HG03108 (cell line): Measurements from ENCODE around the gene ALPG.
"Not testable (repeated sequence)": the region's sequence is repeated elsewhere in the genome, so short reads cannot be mapped to it uniquely, and the experiment has no call there.

ENCODE experiments used
- ATAC-seq: cut with Tn5 transposase; IDR thresholded peaks from one replicate; pipeline ENCODE4 v1.9.1; 2021; ENCODE audit warnings: moderate library complexity; ENCODE audit not compliant: unreplicated experiment

The ALPG gene

DNA sequence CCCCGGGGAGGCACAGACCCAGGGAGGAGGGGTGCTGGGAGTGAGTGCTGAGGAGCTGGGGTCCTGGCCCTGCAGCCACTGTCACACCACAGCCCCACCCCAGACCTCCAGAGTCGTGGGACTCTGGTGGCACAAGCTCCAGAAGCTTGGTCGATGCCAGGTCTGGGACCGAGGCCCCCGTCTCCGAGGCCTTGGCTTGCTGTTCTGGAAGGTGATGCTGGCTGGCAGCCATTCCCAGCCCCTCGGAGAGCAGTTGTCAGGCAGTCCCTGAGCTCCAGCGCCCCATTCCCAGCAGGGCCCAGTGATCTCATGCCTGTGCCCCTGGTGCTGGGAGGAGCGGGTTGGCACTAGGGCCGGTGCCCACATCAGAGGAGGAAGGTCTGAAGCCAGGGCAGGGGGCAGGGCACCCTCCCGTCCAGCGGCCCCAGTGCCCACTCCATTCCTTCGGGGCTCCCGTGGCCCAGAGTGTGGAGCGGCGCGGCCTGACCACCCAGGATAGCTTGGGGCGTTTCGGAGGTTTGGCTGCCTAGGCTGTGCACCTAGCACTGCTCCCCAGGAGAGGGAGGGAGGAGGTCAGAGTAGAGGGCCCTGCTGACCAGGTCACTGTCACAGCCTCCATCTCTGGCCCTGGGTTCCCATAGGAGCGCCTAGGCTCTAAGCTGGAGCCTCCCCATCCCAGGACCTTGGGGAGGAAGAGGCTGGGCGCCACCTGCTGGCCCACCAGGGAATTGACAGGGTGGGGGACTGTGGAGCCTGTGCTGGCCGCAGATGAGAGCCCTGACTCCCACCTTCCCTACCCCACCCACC lies 32.5 kb downstream of the ALPG start:
- ATAC-seq, result no peak

DNA sequence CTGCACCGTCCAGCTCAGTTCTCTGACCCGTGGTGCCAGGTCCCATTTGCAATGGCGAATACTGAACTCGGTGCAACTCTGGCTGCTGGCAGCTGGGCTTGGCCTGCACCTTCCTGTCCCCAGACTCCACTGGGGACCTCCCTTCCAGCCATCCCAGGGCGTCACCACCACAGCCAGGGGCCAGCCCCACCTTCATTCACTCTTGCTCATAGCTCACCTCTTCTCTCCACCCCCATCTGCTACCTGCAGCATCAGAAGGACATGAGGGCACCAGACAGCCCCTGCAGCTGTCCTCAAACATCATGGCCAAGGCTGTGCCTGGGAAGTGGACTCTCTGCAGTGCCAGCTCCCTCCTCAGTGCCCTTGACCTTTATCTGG lies 33.1 kb downstream of the ALPG start:
- no peak for ATAC-seq

DNA sequence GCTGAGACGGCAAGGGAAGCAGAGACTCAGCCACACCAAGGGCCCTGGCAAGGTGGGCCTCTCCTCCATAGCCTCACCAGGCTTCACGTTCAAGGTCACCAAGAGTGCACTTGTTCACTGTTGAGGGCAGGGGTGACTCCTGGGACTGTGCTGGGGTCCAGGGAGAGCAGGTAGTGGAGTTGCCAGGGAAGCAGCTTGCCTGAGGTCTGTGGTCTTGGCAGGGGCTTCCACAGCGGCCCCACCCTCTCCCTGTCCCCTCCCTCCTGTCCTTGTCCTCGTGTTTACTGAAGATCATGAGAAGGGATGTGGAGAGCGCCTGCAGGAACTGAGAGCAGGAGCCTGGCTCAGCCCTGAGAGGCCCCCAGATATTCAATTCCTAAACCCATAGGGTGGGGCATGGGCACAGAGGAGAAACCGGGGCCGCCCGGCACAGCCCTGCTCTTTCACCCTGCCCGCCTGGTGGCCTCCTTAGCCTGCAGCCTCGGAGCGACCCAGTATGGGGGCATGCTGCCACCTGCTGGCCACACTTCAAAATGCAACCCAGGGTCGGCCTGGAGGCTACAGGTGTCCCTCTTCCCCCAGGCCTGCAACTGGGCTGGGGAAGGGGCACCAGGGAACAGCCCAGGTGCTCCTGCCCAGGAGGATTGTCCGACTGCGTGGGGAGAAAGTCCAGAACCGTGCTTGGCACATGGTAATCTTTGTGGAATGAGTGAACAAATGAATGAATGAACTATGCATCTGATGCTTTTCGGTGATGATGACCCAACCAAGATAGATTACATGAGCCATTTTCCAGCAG lies 33.8 kb downstream of the ALPG start:
- ATAC-seq, result peak; percentile 61

DNA sequence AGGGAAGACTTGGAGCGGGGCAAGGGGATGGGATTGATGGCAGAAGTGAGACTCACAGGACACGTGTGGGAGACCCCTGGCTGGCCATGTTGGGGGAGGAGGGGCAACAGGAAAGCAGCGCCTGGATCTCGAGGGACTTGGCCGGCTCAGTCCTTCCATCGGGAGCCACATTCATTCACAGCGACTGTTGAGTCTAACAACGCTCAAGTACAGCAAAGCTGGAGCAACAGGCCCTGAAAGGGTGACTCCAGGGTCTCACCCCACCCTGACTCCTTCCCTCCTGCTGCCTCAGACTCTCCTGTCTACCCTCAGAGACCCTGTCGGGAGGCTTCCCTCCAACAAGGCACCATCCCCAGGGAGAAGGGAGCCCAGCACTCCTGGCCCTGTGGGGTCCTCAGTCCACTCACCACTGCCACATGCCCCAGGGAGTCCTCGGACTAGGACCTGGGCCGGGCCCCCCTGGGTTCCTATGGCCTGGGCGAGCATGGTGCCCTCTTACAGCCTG lies 34.6 kb downstream of the ALPG start:
- ATAC-seq, result no peak

DNA sequence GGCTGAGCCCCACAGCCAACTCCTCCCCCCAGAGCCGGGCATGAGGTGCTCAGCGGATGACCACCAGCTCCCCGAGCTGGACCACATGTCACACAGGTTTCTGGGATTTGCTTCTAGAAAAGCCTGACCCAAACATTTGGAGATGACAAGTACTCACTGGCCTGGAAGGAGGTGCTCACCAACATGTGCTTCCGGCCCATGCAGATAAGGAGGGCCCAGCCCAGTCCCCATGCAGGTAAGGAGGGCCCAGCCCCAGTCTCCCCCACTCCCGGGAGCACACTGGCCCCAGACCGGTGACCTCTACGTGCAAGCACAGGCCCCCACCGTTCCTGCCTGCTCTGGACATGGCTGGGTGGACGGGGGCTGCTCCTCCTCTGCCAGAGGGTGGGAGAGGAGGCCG lies 35.3 kb downstream of the ALPG start:
- ATAC-seq, result not testable (repeated sequence)

DNA sequence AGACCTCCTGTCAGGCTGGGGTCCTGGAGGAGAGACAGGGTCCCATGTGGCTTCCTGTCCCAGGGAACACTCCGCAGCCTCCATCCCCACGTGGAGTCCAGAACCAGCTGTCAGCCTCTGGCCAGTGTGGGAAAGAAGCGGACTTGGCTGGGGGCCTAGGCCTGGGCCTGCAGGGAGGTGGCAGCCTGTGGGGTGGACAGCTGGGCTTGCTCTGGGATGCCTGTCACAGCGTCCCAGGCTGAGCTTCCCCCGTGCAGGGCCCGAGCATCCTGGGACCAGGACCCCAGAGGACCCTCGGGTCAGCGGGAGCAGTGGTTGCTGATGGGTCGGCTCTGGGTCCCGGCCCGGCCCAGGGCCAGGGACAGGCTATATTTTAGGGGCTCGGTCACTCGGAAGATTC lies 35.8 kb downstream of the ALPG start:
- ATAC-seq, result not testable (repeated sequence)

DNA sequence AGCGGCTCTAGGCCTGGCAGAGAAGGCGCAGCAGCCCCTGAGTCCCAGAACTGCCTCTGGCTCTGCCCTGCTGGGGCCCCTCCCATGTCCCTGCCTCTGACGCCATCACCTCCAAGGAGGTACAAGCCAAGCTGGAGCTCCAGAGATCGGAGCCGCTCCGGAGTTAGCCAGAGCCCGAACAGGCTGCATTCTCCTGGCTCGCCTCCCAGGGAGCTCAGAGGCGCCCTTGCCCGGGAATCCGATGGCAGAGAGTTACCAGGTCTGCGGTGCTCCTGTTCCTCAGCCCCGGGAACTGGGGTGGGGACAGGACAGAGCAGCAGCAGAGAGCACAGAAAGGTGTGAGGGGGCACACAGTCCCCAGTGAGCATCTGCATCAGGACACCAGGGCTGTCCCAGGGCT lies 36.4 kb downstream of the ALPG start:
- not testable (repeated sequence) for ATAC-seq

DNA sequence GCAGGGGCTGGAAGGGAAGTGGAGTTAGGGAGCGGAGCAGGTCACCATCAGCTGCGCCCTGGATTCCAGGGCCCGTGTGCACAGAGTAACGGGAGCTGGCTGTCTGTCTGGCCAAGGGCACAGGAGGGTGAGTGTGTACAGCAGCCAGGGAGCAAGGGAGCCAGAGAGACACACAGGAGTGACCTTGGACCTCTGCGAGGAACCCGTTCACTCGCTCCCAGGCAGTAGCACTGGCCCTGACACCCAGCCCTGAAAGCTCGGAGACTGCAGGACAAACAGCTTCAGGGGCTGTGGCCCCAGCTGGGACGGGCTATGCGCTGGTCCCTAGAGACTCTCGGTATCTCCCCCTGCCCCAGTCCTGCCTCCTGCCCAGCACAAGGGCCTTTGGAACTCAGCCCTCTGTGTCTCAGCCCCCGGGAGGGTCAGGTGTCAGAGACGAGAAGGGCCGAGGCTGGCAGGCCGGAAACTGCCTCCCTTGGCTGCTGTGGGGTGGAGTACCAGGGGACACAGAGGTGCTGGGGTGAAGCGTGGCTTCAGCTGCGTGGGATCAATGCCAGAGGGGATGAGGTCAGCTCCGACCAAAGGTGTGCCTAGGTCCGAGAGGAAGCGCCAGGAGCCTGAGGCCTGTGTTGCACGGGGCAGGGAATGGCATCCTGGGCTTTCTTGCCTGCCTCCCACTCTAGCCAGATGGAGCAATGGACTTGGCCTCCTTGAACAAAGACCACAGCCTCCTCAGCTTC lies 37.2 kb downstream of the ALPG start:
- not testable (repeated sequence) for ATAC-seq

DNA sequence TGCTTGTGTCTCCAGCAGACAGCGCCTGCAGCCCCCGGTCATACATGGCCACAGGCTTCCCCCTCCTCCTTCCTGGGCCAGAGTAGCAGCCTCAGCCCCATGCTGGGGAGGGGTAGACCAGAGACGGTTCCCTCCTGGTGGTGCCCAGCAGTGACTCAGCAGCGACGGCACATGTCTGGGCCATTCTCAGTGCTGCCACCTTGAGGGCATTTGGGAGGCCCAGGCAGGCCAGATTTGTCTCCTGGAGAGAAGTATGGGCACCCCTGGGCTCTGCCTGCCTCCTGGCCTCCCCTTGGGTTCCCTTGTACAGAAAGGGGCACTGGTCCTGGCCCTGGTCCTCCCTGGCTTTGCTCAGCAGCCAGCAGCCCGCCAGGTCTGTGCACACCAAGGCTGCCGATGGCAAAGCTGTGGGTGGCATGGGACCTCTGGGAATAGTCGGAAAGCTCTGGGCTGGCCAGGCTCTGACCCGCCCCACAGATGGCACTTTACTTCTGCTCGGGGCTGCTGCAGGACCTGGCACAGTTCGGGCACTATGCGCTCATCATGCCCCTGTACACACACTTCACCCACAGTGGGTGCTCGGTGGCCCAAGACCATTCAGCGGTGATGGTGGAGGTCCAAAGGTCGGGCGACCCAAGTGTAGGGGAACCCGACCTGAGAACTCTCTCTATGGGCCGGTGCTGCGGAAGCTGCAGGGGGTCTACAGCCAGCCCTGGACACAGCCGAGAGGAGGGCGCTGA lies 37.9 kb downstream of the ALPG start:
- no peak for ATAC-seq

DNA sequence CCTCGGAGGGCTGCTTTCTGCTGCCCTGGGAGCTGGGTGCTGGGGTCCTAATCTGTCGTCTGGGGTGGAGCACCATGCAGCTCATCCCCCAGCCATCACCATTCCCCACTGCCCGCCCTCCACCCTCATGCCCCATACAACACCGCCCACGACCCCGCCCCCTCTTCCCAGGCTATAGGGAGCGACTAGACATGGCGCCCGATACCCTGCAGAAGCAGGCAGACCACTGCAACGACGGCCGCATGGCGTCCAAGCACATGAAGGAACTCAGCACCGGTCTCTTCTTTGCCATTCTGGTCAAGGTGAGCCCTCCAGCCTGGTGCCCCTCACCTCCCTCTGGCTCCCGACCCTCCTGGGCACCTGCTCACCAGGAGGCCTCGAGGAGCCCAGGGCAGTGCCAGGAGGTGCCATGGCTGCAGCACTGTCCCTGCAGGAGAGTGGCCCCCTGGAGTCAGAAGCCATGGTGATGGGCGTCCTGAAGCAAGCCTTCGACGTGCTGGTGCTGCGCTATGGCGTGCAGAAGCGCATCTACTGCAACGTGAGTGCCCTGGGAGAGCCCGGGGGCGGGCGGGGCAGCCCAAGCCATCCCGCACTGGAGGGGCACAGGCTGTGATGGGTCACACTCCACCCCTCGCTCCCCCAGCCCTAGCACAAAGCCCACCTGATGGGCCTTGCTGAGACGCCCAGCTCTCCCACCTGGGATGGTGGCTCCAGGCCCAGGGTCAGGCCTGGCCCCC lies 38.7 kb downstream of the ALPG start:
- ATAC-seq, result not testable (repeated sequence)

DNA sequence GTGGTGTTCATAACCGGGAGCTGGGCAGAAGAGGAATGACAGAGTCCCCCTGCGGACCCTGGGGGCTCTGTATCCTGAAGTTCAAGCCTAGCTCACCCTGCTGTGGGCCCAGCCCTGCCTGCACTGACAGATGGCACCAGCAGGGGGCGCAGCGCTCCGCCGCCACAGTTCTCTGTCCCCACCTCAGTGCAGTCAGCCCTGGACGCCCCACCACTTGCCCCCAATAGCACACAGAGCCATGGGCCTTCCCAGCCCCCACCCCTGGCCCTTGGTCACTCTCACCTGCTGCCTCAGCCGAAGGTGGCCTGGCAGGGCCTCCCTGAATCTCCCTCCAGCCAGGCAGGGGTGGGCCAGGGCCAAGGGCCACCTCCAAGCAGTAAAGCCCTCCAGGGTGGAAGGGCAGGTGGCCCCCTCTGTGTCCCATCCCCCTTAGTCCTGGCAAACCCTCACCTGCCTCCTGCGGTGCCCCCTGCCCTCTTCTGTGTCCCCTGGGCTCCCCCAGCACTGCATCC lies 39.7 kb downstream of the ALPG start:
- not testable (repeated sequence) for ATAC-seq

DNA sequence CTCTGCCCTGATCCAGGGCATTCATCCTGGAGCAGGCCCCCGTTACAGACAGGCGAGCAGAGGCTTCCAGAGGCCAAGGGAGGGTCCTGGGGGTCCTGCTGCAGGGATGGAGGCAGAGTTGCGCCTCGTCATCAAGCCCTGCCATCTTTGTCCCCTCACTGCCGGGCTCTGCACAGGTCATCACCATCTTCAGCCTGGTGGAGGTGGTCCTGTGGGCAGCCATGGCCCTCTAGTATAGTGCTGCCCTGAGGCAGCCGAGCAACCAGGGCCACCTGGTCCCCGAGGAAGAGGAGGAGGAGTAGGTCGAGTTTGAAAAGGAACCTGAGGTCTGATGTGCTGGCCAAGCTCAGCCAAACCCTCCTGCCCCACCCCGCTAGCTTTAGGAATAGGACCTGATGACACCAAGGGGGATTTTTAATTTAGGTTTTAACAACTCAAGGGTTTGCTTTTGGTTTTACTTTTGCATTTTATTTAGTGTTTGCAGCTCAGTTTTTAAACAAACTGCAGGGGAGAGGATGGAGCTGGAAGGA lies 40.5 kb downstream of the ALPG start:
- no peak for ATAC-seq

DNA sequence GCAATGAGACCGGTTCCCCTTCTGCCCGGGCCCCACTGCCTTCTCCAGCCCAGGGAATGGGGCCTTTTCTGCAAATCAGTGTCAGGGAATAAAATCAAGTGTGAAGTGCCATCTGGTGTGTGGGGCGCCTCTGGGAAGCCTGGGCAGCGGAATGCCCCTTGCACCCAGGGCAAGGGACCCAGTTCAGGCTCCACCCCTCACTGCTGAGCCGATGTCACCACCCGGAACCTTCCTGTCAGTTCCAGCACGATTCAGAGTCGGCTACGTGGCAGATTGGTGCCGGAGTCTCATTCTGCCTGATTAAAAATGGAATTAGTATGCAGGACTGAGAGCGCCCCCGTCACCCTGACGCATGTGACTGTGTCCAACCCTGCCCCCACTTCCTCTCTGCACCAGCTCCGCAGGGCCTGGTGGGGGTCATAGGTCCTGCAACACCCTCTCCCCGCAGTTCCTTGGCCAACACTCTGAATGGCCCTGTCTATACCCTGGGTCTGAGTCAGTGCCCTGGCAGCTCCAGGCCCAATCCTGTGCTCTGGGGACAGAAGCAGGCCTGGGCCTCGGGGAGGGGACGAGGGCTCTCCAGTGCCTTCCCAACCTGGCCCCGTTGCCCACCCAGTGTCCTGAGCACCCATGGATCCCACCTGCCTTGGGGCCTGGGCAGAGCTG lies 41.1 kb downstream of the ALPG start:
- no peak for ATAC-seq

DNA sequence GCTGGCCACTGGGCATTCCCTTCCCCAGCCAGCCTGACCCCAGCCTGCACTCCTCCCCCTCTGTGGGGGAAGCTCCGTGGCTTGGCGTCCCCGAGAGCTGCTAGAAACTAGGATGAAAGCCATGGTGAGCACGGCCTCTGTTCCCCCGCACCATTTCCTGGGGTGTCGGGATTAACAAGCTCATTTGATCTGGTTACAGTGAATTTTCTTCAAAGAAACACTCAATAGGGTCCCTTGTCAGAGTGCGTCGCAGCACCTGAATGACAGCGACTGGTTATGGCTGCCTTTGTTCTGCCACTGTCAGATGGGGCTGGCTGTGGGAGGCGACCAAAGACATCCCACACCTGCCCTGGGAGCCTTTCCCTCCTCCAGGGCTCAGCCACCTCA lies 41.7 kb downstream of the ALPG start:
- ATAC-seq, result no peak

DNA sequence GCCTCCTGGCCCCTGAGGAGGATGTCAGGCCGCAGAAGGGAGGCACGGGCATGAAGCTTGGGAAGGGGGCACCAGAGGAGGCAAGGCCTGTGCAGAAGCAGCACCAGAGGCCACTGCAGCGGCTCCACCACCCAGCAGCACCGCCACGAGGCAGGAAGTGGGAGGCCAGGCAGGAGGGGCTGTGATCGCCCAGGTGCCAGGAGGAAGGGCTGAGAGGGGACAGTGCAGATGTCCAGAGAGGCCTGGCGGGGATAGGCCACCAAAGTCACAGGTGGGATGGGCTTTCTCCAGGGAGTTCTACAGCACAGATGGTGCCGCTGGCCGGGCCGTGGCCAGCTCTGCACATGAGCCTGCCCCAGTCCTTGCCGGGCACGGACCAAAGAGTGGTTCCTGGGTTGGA lies 43.3 kb downstream of the ALPG start:
- ATAC-seq, result no peak

DNA sequence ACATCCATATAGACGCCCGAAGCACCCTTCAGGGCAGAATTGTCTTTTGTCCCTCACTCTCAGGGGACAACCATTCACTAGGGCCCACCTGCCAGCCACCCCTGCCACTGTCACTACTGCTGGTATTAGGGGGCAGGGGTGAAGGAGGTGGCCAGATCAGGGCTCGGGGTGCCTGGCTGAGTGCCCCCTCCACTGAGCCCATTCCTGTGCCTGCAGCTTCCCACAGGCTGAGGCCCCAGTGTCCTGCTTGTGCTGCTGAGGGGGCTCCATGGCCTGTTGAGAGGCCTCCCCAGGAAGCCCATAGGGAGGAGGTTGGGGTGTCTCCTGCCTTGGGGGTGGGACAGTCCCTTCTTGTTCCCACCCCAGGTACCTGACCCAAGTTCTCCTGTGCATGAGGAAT lies 45.0 kb downstream of the ALPG start:
- not testable (repeated sequence) for ATAC-seq

DNA sequence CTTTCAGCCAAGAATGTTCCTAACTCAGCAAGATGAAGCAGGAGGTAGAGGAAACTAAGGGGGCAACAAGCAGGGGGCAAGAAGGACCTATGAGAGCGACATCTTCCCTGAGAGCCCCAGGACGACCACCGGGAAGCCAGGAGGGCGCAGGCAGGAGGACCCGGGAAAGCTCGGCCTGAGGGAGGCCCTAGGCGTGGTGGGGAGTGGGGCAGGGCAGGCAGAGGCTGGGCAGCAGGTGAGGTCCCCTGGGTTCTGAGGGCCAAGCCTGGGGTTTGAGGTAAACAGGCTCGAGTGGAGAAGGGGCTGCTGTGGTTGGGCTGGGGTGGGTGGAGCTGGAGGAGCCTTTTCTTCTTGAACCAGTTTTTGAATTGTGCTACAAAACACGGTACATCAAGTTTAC lies 48.0 kb downstream of the ALPG start:
- no peak for ATAC-seq

DNA sequence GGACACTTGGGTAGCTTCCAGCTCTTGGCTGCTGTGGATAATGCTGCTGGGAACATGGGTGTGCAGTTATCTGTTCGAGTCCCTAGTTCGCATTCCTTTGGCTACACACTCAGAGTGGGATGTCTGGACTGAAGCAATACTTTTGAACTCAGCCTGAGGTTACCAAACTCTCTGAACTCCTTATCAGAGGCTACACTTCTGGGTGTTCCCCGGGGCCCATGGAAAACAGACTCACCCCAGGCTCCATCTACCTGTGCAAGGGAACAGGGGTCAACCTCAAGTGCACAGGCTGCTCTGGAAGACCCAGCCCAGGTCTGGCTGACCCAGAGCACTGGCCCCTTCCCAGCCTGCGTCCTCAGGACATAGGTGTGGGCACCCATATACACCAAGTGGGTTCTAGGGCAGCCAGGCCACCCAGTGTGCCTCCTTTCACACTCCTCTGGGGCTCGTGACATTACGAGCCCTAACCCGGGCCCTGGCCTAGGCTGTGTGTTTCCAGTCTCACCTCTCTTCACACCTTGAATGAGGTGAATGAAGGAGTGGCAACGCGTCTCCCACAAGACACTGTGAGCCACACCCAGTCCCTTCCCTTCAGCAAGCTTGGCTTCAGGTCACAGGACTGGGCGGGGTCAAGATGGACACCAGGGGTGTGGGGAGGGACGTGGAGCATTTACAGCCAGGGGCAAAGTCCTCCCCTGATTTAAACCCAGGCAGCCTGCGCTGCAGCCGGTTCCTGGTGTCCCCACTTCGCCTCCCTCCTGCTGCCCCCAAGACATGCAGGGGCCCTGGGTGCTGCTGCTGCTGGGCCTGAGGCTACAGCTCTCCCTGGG lies 49.0 kb downstream of the ALPG start, which contains the start of gene ALPI:
ALPI (plus strand) TSS at position 728 of the 830 bp plus-strand sequence; CDS start at position 775, 47 bp downstream.
- ATAC-seq, result no peak
